IPS DF 6.9 (cell line): Measurements from ENCODE around the gene TMEM100.

ENCODE experiments used
- DNase-seq: peaks from one replicate; pipeline ENCODE4 v3.0.0-alpha.2; 2013; ENCODE audit warnings: low read depth, low spot score
- H3K27ac ChIP-seq: one replicate; pipeline ENCODE4 v1.5.1; 2013; ENCODE audit warnings: low read length, control low read depth
- H3K27me3 ChIP-seq: 2 replicates; pipeline ENCODE4 v1.6.1; 2013; ENCODE audit warnings: mild to moderate bottlenecking, low read length; ENCODE audit not compliant: control insufficient read depth, insufficient read depth
- H3K36me3 ChIP-seq: 2 replicates; pipeline ENCODE4 v1.6.1; 2013; ENCODE audit warnings: low read length; ENCODE audit not compliant: control insufficient read depth, insufficient read depth
- H3K4me1 ChIP-seq: 2 replicates; pipeline ENCODE4 v1.6.1; 2013; ENCODE audit warnings: low read length; ENCODE audit not compliant: control insufficient read depth, insufficient read depth
- H3K4me3 ChIP-seq: 2 replicates; pipeline ENCODE4 v1.5.1; 2013; ENCODE audit warnings: mild to moderate bottlenecking, low read length
- H3K9me3 ChIP-seq: 2 replicates; pipeline ENCODE4 v1.6.1; 2013; ENCODE audit warnings: low read length, inconsistent platforms; ENCODE audit not compliant: control insufficient read depth, insufficient read depth
- WGBS: extraction: QIAGEN DNeasy Blood & Tissue Kit; methylation state at CpG from one replicate; pipeline ENCODE4 v1.1.7; 2013; ENCODE audit warnings: mixed read lengths, missing lambda C conversion rate; ENCODE audit not compliant: insufficient read length, insufficient coverage; 5-methylcytosine and 5-hydroxymethylcytosine counted together

The TMEM100 gene

DNA sequence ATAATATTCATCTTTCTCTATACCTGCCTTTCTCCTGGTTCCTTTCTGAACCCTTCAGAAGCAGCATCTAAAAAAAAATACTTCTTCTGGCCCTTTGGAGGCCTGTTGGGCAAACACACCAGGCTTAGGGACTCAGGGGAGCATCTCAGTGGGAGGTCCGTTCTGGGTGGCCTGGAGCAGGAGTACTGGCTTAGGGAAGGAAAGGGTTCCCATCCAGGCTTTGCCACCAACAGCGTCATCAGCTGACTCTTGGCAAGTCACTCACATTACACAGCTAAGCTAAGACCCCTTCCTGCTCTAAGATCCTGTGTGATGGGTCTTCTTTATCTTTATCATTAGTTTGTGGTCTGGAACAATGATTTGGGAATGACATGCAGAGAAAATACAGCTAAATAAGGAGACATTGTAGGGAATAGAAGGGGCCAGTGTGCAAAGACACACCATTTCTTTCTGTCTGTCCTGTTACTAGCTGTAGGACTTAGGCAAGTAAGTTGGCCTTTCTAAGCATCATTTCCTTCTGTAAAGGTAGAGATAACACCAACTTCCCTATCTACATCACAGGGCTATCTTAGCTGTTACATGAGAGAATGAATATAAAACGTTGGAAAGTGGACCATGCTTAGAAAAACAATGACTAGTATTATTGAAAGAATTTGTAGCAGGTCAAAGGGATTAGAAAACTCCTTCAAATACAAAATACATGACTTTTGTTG lies 38.1 kb upstream of the TMEM100 start:
- Histone ChIP-seq H3K27ac (no peak overlapping the region), H3K27me3 (no peaks in the 10 kb centered on the region), H3K36me3 (no peaks in the 10 kb centered on the region), H3K4me1 (no peaks in the 10 kb centered on the region), H3K4me3 (no peak overlapping the region), H3K9me3 (no peaks in the 10 kb centered on the region)
- no CpG with 5 or more reads among the region's 3 CpGs for WGBS
- DNase-seq, result no peak

DNA sequence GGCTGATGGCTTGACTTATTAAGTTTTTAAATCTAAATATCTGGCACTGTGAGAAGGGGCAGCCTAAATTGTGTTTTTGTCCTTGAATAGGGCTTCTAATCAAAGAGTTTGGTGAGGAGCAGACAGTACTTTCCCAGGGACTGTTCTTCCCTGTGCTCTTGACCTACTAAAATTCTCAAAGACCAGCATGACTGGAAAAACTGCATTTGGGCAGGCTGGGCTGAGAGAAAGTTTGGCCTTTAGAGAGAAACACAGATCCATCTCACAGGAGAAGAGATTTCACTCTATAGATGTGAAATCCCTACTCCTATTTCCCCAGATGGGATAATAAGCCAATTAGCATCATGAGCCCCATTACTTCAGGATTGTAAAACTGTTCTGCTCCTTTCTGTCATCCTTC lies 35.5 kb upstream of the TMEM100 start:
- H3K27me3 ChIP-seq, result no peaks in the 10 kb centered on the region
- H3K9me3 ChIP-seq, result no peaks in the 10 kb centered on the region

DNA sequence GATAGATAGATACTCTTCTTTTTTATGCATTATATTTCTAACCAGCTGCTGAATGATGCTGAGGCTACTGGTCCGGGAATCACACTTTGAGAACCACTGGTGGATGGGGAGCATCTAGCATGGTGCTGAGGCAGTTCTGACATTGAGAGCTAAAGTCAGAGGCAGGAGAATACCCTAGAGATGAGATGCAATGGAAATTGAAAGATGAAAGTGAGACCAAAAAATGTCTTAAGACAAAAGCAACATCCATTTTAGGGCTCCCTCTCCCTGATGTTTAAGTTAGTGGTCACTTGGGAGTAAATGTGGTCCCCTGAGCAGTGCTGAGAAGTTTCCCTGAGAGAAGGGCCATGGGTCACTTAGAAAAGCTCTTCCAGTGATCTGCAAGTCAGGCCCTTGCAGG lies 35.0 kb upstream of the TMEM100 start:
- Histone ChIP-seq H3K4me3 (no peak overlapping the region), H3K4me1 (no peaks in the 10 kb centered on the region), H3K27ac (no peak overlapping the region), H3K36me3 (no peaks in the 10 kb centered on the region), H3K9me3 (no peaks in the 10 kb centered on the region), H3K27me3 (no peaks in the 10 kb centered on the region)
- DNase-seq, result no peak
- no CpG with 5 or more reads among the region's 1 CpG for WGBS

More for the DNA sequence above, 35.5 kb upstream of the TMEM100 start:
- H3K4me3 ChIP-seq, result no peak overlapping the region
- no peaks in the 10 kb centered on the region for H3K36me3 ChIP-seq
- no peak for DNase-seq
- H3K4me1 ChIP-seq, result no peaks in the 10 kb centered on the region
- no peak overlapping the region for H3K27ac ChIP-seq

DNA sequence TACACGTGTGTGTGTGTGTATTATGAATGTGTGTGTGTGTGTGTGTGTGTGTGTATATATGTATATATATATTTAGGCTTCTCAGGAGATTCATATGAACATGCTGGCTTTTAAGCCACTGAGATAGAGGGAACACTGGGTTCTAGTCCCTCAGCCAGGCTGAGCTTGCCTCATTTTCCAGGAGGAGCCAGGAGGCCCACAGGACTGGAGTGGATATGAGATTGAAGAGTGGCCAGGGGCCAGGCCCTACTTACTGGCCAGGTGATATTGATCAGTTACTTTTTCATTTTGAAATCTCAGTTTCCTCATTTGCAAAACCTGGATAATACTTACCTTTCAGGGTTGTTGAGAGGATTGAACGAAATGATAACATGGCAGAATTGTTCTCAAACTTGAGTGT lies 34.0 kb upstream of the TMEM100 start:
- DNase-seq, result no peak
- Histone ChIP-seq H3K36me3 (no peaks in the 10 kb centered on the region), H3K4me3 (no peak overlapping the region), H3K27ac (no peak overlapping the region), H3K27me3 (no peaks in the 10 kb centered on the region), H3K9me3 (no peaks in the 10 kb centered on the region), H3K4me1 (no peaks in the 10 kb centered on the region; the same call in 1 of the 2 replicates)
- WGBS, result 100% methylated on average over 1 of the region's 2 CpGs

DNA sequence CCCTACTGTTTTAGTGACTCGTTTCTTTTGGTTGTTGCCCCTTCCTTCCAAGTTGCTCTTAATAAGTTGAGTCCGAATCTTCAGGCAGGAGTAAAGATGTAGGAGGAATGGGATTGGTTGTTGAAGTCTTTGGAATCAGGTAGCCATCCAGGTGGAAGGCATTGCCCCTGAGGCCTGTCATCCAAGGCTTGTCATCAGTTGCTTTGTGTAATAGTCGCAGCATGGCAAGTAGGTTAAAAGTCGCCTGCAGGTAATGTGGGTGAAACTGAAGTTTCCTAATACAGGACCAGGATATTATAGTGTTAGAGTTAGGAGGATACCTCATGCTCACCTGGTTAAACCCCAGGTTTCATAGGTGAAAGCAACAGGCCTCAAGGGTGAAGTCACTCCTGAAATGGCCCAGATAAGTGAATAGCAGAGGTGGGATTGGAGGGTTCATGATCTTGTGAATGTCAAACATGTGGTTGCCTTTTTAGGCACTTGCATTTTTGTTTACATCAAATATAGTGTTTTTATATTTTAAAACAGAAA lies 29.1 kb upstream of the TMEM100 start:
- Histone ChIP-seq H3K27ac (no peak overlapping the region), H3K36me3 (no peaks in the 10 kb centered on the region), H3K27me3 (no peaks in the 10 kb centered on the region), H3K9me3 (no peaks in the 10 kb centered on the region), H3K4me3 (peak overlapping the region; percentile 60; the same call in 1 of the 2 replicates), H3K4me1 (peaks cover 1% of the 10 kb centered on the region; the same call in 1 of the 2 replicates)
- DNase-seq, result no peak
- WGBS, result no CpG with 5 or more reads among the region's 4 CpGs

DNA sequence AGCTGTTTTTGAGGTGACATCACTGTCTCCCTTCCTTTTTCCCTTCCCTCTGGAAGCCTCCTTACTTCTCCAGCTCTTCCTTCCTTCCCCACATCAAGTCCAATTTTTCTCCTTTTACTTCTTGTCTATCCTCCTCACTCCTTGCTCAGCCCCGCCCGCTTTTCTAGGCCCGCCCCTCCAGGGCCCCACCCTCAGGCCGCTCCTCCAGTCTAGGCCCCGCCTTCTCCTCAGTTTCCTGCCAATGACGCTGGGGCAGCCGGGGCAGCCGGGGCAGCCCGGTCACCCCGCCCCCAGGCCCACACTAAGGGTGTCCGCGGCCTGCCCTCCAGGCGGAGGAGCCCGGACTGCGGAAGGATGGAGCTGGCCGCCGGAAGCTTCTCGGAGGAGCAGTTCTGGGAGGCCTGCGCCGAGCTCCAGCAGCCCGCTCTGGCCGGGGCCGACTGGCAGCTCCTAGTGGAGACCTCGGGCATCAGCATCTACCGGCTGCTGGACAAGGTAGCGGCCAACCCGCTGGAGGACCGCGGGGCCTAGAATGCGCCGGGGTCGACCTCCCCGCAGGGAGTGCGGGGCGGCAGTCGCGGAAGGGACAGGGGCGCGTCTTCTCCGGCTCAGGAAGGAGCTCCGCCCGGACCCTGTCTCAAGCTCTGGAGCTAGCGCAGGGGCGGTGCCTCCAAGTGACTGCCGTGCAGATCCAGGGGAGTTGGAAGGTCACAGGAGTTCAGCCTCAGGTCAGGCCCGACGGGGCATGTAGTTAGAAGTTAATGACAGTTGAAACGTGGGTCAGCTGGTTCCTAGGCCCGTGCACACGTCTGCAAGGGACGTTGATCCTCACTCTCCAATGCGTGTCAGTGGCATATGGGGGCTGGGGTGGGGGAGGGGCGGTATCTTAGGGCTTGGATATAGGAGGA lies 28.3 kb upstream of the TMEM100 start, which contains the start of gene PCTP:
TSS of gene PCTP (plus strand) at position 302 of the 908 bp plus-strand sequence. CDS start at position 355, 53 bp downstream.
- H3K27ac ChIP-seq, result no peak within 1 kb of the TSS
- no CpG with 5 or more reads among the region's 53 CpGs for WGBS
- peak within 1 kb of the TSS; percentile 60; the same call in 1 of the 2 replicates for H3K4me3 ChIP-seq
- no peaks in the 10 kb centered on the region for H3K9me3 ChIP-seq
- no peaks in the 10 kb centered on the region for H3K27me3 ChIP-seq
- peak; percentile 70 for DNase-seq
- no peaks in the 10 kb centered on the region for H3K36me3 ChIP-seq
- H3K4me1 ChIP-seq, result peaks cover 1% of the 10 kb centered on the region; the same call in 1 of the 2 replicates

DNA sequence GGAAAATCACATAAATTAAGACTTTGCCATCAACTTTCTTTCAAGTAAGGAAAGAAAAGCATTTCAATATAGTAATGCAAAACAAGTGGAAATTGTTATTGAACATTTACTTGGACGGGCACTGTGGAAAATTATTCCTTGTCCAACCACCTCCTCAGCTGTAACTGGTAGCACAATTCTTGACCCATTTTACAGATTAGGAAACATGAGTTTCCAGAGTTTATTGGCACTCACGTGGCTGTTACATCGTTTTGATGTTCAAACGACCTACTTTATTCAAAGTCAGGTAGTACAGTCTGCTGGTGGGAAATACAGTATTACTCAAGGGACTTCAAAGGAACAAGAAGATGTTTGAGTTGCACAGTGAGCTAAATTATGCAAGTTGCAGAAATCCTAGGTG lies 27.3 kb upstream of the TMEM100 start:
- no peak for DNase-seq
- Histone ChIP-seq H3K27me3 (no peaks in the 10 kb centered on the region), H3K36me3 (no peaks in the 10 kb centered on the region), H3K4me1 (peaks cover 1% of the 10 kb centered on the region; the same call in 1 of the 2 replicates), H3K9me3 (no peaks in the 10 kb centered on the region), H3K4me3 (no peak overlapping the region), H3K27ac (no peak overlapping the region)
- no CpG with 5 or more reads among the region's 4 CpGs for WGBS

DNA sequence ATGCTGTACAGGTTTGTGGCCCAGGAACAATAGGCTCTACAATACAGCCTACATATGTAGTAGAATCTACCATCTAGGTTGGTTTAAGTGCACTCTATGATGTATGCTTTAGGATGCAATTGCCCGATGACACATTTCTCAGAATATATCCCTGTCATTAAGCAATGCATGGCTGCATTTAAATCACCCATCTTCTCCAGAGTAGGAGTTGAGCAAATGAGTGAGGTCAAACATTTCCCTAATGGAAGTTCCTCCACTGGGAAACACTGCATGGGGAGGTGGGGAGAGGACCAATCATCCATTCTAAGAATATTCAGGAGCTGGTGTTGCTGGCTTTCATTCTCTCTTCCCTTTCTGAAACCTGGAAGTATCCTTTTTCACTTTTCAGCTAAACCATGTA lies 26.2 kb upstream of the TMEM100 start:
- no peak for DNase-seq
- H3K27me3 ChIP-seq, result no peaks in the 10 kb centered on the region
- H3K9me3 ChIP-seq, result no peaks in the 10 kb centered on the region
- no peak overlapping the region for H3K4me3 ChIP-seq
- no peaks in the 10 kb centered on the region for H3K36me3 ChIP-seq
- no CpG with 5 or more reads among the region's 1 CpG for WGBS
- peaks cover 1% of the 10 kb centered on the region; the same call in 1 of the 2 replicates for H3K4me1 ChIP-seq
- H3K27ac ChIP-seq, result no peak overlapping the region

DNA sequence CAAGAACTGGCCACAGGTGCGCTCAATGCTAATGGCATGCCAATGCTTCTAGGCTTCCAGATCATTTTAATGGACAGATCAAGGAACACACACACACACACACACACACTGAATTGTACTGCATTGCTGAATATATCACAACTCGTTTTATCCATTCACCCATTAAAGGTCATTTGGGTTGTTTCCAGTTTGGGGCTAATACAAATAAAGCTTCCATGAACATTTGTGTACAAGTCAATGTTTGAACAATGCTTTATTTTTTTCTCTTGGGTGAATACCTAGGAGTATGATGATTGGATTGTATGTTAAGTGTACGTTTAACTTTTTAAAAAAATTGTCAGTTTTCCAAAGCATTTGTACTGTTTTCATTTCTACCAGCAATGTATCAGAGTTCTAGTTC lies 24.5 kb upstream of the TMEM100 start:
- no peak overlapping the region for H3K4me3 ChIP-seq
- DNase-seq, result no peak
- H3K4me1 ChIP-seq, result peaks cover 1% of the 10 kb centered on the region; the same call in 1 of the 2 replicates
- H3K27me3 ChIP-seq, result no peaks in the 10 kb centered on the region
- no peaks in the 10 kb centered on the region for H3K36me3 ChIP-seq
- H3K27ac ChIP-seq, result no peak overlapping the region
- no CpG with 5 or more reads among the region's 3 CpGs for WGBS
- H3K9me3 ChIP-seq, result no peaks in the 10 kb centered on the region

DNA sequence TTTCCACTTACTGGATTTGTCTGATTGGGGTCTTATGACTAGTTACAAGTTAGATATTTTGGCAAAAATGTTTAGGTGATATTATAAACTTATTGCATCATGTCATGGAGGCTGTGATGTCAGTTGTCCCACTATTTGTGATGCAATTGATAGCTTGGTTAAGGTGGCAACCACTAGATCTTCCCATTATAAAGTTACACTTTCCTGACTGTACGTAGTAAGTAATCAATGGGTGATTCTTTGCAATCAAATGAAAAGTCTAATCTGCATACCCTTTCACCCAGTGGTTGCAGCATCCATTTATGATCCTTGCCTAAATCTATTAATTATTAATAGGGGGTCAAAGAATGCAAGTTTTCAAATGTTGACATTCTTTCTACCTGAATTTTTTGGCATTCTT lies 23.8 kb upstream of the TMEM100 start:
- H3K27ac ChIP-seq, result no peak overlapping the region
- DNase-seq, result no peak
- H3K4me3 ChIP-seq, result no peak overlapping the region
- no CpG with 5 or more reads among the region's 1 CpG for WGBS
- no peaks in the 10 kb centered on the region for H3K36me3 ChIP-seq
- no peaks in the 10 kb centered on the region for H3K27me3 ChIP-seq
- no peaks in the 10 kb centered on the region for H3K9me3 ChIP-seq
- H3K4me1 ChIP-seq, result peaks cover 1% of the 10 kb centered on the region; the same call in 1 of the 2 replicates
